Lower lobe of right lung (tissue), 2 donors: ENCODE results near the gene ERGIC3. TPM values are rescaled to one million over a fixed set of nuclear protein-coding genes. Genes with fewer than 3 reads are reported as not detected.
"Not testable (repeated sequence)": the region's sequence is repeated elsewhere in the genome, so short reads cannot be mapped to it uniquely, and the experiment has no call there.

Experiments
- ATAC-seq, 2 donors: fragments of 200-7000 bp; cut with Tn5 transposase; one replicate each; pipeline ENCODE4 v1.9.1; 2020 to 2022; ENCODE audit warnings: mild to moderate bottlenecking in 2 of 2, moderate library complexity in 2 of 2
- DNase-seq: peaks from one replicate; pipeline ENCODE4 v3.0.0-alpha.2; 2020
- H3K27ac ChIP-seq: fragments of 200-600 bp; one replicate; pipeline ENCODE4 v1.8.0; 2022
- H3K27me3 ChIP-seq: fragments of 200-600 bp; one replicate; pipeline ENCODE4 v1.8.0; 2022; ENCODE audit warnings: low read depth
- H3K36me3 ChIP-seq: fragments of 200-600 bp; one replicate; pipeline ENCODE4 v1.8.0; 2022; ENCODE audit warnings: mild to moderate bottlenecking
- H3K4me1 ChIP-seq: fragments of 200-600 bp; one replicate; pipeline ENCODE4 v1.8.0; 2022
- H3K4me3 ChIP-seq: fragments of 200-600 bp; one replicate; pipeline ENCODE4 v1.8.0; 2022; ENCODE audit warnings: mild to moderate bottlenecking
- H3K9me3 ChIP-seq: fragments of 200-600 bp; one replicate; pipeline ENCODE4 v1.8.0; 2022
- CTCF ChIP-seq: fragments of 200-600 bp; IDR thresholded peaks from one replicate; pipeline ENCODE4 v1.8.0; 2022; ENCODE audit warnings: antibody characterized with exemption, mild to moderate bottlenecking
- intact Hi-C: fragments of 100-400 bp; cut with DNase I; formaldehyde crosslinking; loops from one replicate; pipeline ENCODE4 v1.11.0; 2022
- total RNA-seq: library from RNA; stranded (reverse); fragmentation: NEBNext Ultra II Directional; extraction: Animal tissue kit (Norgen Biotek cat#: 25700); gene quantifications from one replicate; pipeline ENCODE4 v1.2.1, GENCODE V29; 2021
- donor health status: DM: no; HTN: yes; CAD: no; lungs with severe emphysema.

Gene ERGIC3
- total RNA-seq, 1 donor from 2014 or later = 189 TPM

DNA sequence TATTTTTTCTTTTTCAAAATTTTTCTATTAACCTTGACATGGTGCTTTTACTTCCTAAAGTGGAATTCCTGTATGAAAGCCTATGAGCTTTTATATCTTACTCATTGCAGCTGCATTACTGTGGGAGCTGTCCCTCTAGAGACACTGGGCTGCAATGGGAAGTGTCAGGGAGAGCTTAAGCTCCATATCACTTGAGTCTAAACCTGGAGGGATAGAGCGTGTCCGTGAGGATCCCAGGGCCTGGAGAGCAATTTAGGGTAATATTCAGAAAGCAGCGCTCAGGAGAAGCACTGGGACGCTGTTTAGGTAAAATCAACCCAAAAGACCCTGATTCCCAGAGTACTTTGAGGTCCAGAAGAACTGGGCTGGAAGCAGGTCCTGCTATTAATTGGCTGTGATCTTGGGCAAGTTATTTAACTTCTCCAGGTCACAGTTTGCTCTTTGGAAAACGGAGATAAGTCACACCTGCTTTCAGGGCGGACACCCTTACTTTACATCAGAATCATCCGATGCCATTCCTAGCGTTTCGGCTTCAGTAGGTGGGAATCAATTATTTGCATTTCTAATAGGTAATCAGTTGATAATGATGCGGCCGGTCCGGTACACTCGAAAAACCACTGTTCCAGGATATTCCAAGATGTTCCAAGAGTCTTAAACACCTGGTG lies 628 bp upstream of the ERGIC3 start:
- Histone ChIP-seq H3K36me3 (peaks cover 24% of the 10 kb centered on the region), H3K4me3 (peak overlapping the region; percentile 87), H3K9me3 (no peaks in the 10 kb centered on the region), H3K27me3 (no peaks in the 10 kb centered on the region), H3K4me1 (peaks cover 18% of the 10 kb centered on the region), H3K27ac (peak overlapping the region; percentile 80)
- DNase-seq (no peak), ATAC-seq (no peak)
- no peak for TF ChIP-seq CTCF
- intact Hi-C loops = no loop called here

DNA sequence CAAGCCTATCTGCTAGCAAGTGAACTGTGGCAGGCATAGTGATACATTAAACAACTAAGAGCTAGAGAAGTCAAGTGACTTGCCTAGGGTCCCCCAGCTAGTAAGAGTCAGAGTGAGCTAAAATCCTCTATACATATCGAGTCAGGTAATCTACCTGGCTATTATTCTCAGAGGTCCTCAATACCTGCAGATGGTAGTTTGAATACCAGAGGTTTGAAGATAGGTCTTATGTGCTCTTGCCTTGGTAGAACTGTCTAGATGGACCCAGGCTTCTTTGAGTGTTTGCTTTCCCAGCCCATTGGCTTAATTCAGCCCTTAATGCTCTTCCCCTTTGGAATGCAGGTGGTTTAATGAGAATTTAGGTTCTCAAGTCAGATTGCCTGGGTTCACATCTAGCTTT lies 1.1 kb downstream of the ERGIC3 start:
- Histone ChIP-seq H3K4me1 (peaks cover 18% of the 10 kb centered on the region), H3K9me3 (no peaks in the 10 kb centered on the region), H3K4me3 (peak overlapping the region; percentile 87), H3K27ac (peak overlapping the region; percentile 80), H3K27me3 (no peaks in the 10 kb centered on the region), H3K36me3 (peaks cover 40% of the 10 kb centered on the region)
- no peak for TF ChIP-seq CTCF
- intact Hi-C loops = no loop called here
- no peak for ATAC-seq
- no peak for DNase-seq

GRCh38 chr20:35544436-35544835 lies 2.6 kb downstream of the ERGIC3 start:
- H3K9me3 ChIP-seq = no peaks in the 10 kb centered on the region
- DNase-seq = no peak
- H3K27me3 ChIP-seq = no peaks in the 10 kb centered on the region
- no peak overlapping the region for H3K27ac ChIP-seq
- intact Hi-C loops = no loop called here
- no peak overlapping the region for H3K4me3 ChIP-seq
- peaks cover 18% of the 10 kb centered on the region for H3K4me1 ChIP-seq
- no peak for ATAC-seq
- TF ChIP-seq CTCF = no peak
- H3K36me3 ChIP-seq = peaks cover 54% of the 10 kb centered on the region

- H3K4me1 ChIP-seq = peaks cover 15% of the 10 kb centered on the region
- H3K36me3 ChIP-seq = peaks cover 59% of the 10 kb centered on the region
- H3K9me3 ChIP-seq, DNase-seq, intact Hi-C loops, ATAC-seq, H3K27me3 ChIP-seq, H3K27ac ChIP-seq, H3K4me3 ChIP-seq: not testable (repeated sequence)
Observed at GRCh38 chr20:35544941-35545340, 3.1 kb downstream of the ERGIC3 start.

DNA sequence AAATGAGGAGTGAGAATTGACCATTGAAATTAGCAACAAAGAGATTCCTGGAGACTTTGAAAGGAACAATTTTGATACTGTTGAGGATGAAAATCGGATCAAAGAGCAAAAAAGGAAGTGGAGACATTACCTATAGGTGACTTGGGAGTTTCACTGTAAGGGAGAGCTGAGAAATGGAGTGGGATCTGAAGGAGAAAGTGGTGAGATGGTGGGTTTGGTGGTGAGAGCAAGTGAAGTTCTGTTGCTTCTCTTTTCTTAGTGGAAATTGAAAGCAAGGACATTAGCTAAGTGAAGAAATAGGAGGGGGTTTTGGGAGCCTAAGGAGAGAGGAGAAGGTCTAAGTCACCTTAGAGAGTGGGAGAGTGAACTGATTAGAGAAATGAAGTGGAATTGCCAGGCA lies 4.2 kb downstream of the ERGIC3 start:
- intact Hi-C loops = no loop called here
- Histone ChIP-seq H3K27me3 (no peaks in the 10 kb centered on the region), H3K4me1 (peaks cover 13% of the 10 kb centered on the region), H3K27ac (no peak overlapping the region), H3K36me3 (peaks cover 71% of the 10 kb centered on the region), H3K9me3 (no peaks in the 10 kb centered on the region), H3K4me3 (no peak overlapping the region)
- ATAC-seq = no peak
- TF ChIP-seq CTCF = no peak
- DNase-seq = no peak

- intact Hi-C loops = no loop called here
- no peak for ATAC-seq
- Histone ChIP-seq H3K27ac (no peak overlapping the region), H3K4me3 (no peak overlapping the region), H3K36me3 (peaks cover 83% of the 10 kb centered on the region), H3K4me1 (peaks cover 6% of the 10 kb centered on the region), H3K27me3 (no peaks in the 10 kb centered on the region), H3K9me3 (no peaks in the 10 kb centered on the region)
- DNase-seq = no peak
- TF ChIP-seq CTCF = no peak
Observed at GRCh38 chr20:35547329-35547728, 5.5 kb downstream of the ERGIC3 start.
